OCI-LY7 (cell line): ENCODE data around the gene DAP.

ENCODE experiments used
- EZH2phosphoT487 ChIP-seq: fragments of 200-600 bp; sonication (generic); IDR thresholded peaks from 2 replicates; pipeline ENCODE4 v1.6.1; 2018; ENCODE audit warnings: low read depth, borderline replicate concordance, mild to moderate bottlenecking, mixed run types, antibody characterized with exemption, low read length, moderate library complexity, mixed read lengths
- TF ChIP-seq, protein P1 (sequence below): fragments of 200-600 bp; sonication (generic); conservative IDR thresholded peaks from 2 replicates; pipeline ENCODE4 v1.5.1; 2014; ENCODE audit warnings: mild to moderate bottlenecking, antibody characterized with exemption, low read length, moderate library complexity, mixed read lengths

DNA sequence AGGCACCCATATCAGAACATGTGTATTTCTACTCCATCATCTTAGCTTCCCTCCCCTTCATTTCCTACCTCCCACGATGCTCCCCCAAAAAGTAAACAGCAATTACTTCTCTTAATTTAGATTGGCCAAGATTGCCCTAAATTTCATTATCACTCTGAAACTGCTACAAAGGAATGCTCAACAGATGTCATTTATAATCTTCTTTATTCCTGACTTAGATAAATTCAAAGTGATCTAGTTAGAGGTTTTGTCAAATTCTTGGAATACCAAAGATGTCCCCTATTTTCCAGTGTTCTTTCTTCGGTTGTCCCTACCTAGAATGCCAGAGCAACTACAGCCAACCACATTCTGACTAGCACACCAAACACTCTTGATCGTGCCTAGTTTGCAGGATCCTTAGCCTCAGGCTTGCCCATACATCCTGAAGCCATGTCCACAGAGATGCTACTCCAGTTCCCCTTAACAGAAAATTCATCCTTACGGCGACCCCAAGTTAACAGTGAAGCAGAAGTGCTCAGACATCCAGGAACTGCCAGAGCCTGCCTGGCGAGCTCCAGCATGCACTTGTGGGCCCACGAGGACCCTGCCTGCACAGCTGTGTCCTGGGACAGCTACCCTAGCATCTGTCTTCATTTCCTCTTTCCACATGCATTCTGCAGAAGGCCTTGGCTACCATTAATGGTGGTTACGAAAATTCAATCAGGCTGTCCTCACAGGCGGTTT is 31.6 kb downstream of the DAP start:
- TF ChIP-seq, protein P1, sequence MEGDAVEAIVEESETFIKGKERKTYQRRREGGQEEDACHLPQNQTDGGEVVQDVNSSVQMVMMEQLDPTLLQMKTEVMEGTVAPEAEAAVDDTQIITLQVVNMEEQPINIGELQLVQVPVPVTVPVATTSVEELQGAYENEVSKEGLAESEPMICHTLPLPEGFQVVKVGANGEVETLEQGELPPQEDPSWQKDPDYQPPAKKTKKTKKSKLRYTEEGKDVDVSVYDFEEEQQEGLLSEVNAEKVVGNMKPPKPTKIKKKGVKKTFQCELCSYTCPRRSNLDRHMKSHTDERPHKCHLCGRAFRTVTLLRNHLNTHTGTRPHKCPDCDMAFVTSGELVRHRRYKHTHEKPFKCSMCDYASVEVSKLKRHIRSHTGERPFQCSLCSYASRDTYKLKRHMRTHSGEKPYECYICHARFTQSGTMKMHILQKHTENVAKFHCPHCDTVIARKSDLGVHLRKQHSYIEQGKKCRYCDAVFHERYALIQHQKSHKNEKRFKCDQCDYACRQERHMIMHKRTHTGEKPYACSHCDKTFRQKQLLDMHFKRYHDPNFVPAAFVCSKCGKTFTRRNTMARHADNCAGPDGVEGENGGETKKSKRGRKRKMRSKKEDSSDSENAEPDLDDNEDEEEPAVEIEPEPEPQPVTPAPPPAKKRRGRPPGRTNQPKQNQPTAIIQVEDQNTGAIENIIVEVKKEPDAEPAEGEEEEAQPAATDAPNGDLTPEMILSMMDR = no peak
- no peak for TF ChIP-seq EZH2phosphoT487
